HG03439 (cell line): ENCODE measurements around the gene SLC35E4.

Experiments used
- ATAC-seq: cut with Tn5 transposase; IDR thresholded peaks from one replicate; pipeline ENCODE4 v1.9.1; 2021; ENCODE audit warnings: mild to moderate bottlenecking, moderate library complexity; ENCODE audit not compliant: unreplicated experiment

Gene SLC35E4

DNA sequence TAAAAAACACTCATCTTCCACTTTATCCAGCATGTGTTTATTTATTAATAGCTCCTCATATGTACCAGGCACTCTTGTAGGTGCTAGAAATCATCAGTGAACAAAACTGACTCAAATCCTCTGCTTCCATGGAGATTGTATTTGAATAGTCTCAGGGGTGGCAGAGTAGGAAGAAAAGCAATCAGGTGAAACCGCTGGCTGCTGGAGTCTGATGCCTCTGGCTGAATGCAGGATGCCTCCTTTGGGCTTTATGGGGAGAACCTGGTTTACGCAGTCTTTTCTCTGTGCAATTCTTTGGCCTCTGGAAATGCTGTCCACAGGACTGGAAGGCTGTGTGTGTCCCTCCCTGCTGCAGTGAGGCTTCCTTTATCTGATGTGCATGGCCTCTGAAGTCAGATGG is 46.2 kb downstream of the SLC35E4 start:
- ATAC-seq: no peak

DNA sequence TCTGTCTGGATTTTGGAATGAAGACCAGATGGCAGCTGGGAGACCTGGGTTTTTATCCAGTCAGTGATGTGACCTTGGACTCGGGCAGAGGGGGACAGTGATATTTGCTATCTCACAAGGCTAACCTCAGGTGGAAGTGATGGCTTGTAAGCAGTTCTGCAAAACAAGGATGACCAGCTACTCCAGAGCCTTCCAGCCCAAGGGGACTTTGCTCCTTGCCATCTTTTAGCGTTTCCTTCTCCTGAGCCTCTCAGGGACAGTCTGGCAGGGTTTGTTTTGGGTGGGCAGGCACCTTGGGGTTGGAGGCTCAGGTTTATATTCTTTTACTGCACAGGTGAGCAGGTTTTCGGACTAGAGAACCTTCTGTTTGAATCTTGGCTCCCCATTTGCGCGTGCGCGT is 49.6 kb downstream of the SLC35E4 start:
- ATAC-seq: no peak

DNA sequence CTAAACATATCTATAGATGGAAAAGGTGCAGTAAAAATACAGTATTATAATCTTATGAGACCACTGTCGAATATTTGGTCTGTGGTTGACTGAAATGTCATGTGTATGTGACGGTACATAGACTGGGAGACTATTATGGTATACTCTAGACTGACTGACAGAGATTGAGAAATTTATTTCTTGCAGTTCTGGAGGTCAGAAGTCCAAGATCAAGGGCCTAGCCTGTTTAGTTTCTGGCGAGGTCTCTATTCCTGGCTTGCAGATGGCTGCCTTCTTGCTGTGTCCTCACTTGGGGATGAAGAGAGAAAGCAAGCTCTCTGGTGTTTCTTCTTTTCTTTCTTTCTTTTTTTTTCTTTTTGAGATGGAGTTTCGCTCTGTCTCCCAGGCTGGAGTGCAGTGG is 51.8 kb downstream of the SLC35E4 start:
- ATAC-seq: no peak

DNA sequence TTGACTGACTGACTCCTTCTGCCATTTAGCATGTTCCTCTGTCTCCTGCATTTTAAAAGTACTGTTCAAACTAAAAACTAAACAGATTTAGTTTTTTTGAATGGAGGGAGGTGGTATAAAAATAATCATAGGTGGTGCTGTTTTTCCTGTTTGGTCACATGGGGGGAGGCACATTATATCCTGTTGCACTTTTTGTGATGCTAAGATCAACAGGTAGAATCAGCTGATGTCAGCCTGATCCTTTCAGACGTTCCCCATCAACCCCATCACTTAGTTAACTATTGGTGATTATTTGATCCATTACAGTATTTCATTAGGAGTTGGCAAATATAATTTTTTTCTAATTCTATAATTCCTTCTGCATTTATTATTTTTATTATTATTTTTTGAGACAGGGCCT is 54.0 kb downstream of the SLC35E4 start:
- no peak for ATAC-seq

DNA sequence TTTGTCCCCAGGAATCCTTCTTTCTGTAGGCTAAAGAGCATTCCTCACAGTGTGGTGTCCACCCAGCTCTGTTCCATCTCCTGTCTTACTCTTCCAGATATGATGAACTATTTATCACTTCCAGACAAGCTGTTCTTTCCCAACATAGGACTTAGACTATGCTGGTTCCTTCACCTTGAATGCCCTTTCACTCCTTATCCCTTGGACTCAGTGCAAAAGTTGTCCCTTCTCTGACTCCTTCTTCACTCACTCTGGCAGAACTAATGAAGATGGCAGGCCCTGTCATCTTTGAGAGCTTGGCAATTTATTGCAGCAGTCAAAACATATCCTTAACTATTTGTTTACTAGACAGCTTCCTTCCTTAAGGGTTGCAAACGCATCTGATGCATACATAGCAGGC is 55.6 kb downstream of the SLC35E4 start:
- no peak for ATAC-seq

DNA sequence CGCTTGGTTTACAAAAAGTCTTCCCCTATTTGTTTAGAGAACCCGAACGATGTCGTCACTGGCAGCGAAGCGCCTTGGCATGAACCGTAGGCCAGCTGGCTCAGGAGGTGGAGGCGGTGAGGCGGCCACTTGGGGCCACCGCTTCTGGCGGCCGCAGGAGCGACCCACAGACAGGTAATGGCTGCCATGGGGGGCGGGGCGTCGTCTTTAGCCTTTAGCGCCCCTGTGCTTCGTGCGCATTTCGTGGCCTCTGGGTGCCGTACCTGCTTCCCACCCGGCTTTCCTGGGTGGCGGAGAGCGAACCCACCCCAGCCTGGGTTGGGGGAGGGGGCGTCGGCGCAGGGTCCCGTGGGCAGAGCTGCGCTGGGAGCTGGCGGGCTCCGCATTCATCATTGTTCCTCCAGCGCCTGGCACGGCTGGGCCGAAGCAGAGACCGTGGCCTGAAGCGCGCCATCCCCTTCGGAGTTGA is 58.6 kb downstream of the SLC35E4 start:
- ATAC-seq: no peak

DNA sequence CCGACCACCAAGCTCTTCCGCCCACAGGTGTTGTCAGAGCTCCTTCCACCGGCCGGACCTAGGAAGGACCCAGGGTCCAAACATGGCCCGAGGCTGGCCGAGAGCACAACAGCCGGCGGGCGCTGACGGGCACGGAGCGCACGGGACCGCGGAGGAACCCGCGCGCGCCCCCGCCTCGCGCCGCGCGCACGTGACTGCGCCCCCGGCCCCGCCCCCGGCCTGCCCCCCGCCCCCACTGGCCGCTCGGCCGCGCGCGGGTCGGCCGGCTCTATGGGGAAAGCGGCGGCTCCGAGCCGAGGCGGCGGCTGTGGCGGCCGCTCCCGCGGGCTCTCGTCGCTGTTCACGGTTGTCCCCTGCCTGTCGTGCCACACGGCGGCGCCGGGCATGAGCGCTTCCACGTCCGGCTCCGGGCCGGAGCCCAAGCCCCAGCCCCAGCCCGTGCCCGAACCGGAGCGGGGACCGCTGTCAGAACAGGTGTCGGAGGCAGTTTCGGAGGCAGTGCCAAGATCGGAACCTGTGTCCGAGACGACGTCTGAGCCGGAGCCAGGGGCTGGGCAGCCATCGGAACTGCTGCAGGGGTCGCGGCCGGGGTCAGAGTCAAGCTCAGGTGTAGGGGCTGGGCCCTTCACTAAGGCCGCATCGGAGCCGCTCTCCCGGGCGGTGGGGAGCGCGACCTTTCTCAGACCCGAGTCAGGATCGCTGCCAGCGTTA is 59.2 kb downstream of the SLC35E4 start, which contains the start of gene OSBP2:
OSBP2 (plus strand) TSS at position 235 of the 711 bp plus-strand sequence; CDS start at position 271, 36 bp downstream.
- ATAC-seq: no peak

DNA sequence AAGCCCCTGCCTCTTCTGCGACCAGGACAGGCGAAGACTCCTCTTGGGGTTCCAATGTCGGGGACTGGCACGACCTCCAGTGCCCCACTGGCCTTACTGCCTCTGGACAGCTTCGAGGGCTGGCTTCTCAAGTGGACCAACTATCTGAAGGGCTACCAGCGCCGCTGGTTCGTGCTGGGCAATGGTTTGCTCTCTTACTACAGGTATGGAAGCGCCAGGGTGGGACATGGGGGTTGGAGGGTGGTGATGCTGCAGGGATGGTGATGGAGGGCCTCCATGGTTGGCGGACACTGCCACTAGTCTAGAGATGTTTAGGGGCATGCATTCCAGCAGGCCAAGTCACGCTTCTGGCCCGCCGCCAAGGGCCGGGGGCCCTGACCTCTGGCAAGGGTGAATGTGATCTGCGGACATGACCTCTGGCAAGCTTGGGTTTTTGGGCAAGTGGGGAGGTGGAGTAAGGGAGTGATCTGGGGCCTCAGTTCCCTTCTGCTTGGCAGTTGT is 59.8 kb downstream of the SLC35E4 start:
- no peak for ATAC-seq

DNA sequence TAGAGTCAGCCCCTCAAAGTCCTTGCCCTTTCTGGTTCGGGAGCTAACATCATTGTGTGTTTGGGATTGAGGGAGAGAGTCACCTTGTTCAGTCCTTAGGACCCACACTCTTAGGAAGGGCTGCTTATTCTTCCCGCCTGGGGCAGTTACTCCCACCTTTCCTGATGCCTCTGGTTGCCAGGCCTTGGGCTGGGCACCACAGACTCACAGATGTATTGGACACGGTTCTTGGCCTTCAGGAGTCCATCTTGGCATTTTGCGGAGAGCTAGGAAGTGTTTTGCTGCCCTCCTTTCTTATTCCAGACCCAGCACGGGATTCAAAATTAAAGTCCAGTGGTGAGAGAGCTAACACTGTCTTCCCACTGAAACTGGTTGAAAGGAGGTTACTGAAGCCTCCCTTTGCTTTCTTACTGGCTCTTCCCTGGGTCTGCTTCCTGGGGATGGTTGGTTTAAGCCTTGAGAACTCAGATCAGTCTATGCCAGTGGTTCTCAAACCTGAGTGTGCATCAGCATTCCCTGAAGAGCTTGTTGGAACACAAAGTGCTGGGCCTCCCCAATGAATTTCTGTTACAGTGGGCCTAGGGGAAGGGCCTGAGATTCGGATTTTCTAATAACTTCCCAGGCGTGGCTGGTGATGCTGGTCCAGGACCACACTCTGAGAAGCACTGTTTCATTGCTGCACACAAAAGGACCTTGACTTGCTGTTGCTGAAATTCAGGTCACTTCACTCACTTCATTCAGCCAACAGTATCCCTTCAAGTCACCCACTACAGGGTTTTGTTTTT is 60.5 kb downstream of the SLC35E4 start:
- ATAC-seq: no peak
